ENCODE results near the gene PRKG1.

- TF ChIP-seq CTCF (IDR thresholded peaks at IDR 0.05), result no peak
- TF ChIP-seq EZH2 (IDR thresholded peaks at IDR 0.05), result no peak
- TF ChIP-seq EZH2phosphoT487 (IDR thresholded peaks at IDR 0.05), result no peak
Measured at GRCh38 chr10:51176976-51177695, 102.8 kb downstream of the PRKG1 start.
